GM10248 (cell line): ENCODE data around the gene LRFN2.

ENCODE experiments used
- CTCF ChIA-PET: fragments of 300-600 bp; sonication (Branson Sonifier 250); formaldehyde crosslinking; extraction: SDS; loops from one replicate; lab custom pipeline; 2021; ENCODE audit warnings: antibody characterized with exemption; lab: Yijun Ruan, JAX
- POLR2A ChIA-PET: fragments of 350-650 bp; sonication (Branson Sonifier 250); formaldehyde crosslinking; extraction: SDS; loops from one replicate; lab custom pipeline; 2020; ENCODE audit warnings: antibody characterized with exemption; lab: Yijun Ruan, JAX
- DNase-seq: peaks from one replicate; pipeline ENCODE4 v3.0.0; 2012; ENCODE audit errors: extremely low spot score
- CTCF ChIP-seq: IDR thresholded peaks from 2 replicates; pipeline ENCODE4 v1.5.1; 2012; ENCODE audit warnings: mild to moderate bottlenecking, low read depth; ENCODE audit errors: extremely low read depth, missing control alignments, control extremely low read depth

LRFN2 gene

GRCh38 chr6:40585651-40586269 lies 1.4 kb downstream of the LRFN2 start:
- no peak for DNase-seq
- POLR2A ChIA-PET: no interaction called here
- no peak for TF ChIP-seq CTCF
- CTCF ChIA-PET: no interaction called here

- CTCF ChIA-PET: no interaction called here
- POLR2A ChIA-PET: no interaction called here
- TF ChIP-seq CTCF: no peak
- no peak for DNase-seq
Observed at GRCh38 chr6:40585223-40585622, 1.9 kb downstream of the LRFN2 start.

- no peak for DNase-seq
- CTCF ChIA-PET: no interaction called here
- TF ChIP-seq CTCF: no peak
- POLR2A ChIA-PET: no interaction called here
Observed at GRCh38 chr6:40584741-40585140, 2.4 kb downstream of the LRFN2 start.

GRCh38 chr6:40583709-40584108 lies 3.5 kb downstream of the LRFN2 start:
- POLR2A ChIA-PET: no interaction called here
- TF ChIP-seq CTCF: no peak
- CTCF ChIA-PET: interaction anchor here (0.7 to 1.3 kb wide), 2 partner anchors 8 to 10 kb away, joined by 3 to 4 read pairs; no protein-coding TSS in a partner anchor
- no peak for DNase-seq

- ChIA-PET POLR2A (no interaction called here), CTCF (interaction anchor here (1.3 kb wide), 1 partner anchor 9 kb away, joined by 4 read pairs; no protein-coding TSS in a partner anchor)
- TF ChIP-seq CTCF: no peak
- no peak for DNase-seq
Observed at GRCh38 chr6:40582892-40583291, 4.3 kb downstream of the LRFN2 start.

- POLR2A ChIA-PET: no interaction called here
- CTCF ChIA-PET: no interaction called here
- no peak for DNase-seq
- TF ChIP-seq CTCF: no peak
Observed at GRCh38 chr6:40579101-40579500, 8.1 kb downstream of the LRFN2 start.
